Dendritic cell treated with granulocyte-macrophage colony-stimulating factor and Interleukin-4, amounts not matched to agents 40 ng/mL and 50 ng/mL, for 4 days (primary cell): ENCODE measurements around the gene PRICKLE3.
"Not testable (repeated sequence)": the region's sequence is repeated elsewhere in the genome, so short reads cannot be mapped to it uniquely, and the experiment has no call there.

ENCODE experiments used
- H3K27ac Mint-ChIP-seq: one replicate; pipeline ENCODE4 v1.8.0; 2022; ENCODE audit warnings: mild to moderate bottlenecking, mixed read lengths
- H3K27me3 Mint-ChIP-seq: one replicate; pipeline ENCODE4 v1.8.0; 2022; ENCODE audit warnings: mild to moderate bottlenecking, mixed read lengths
- H3K36me3 Mint-ChIP-seq: one replicate; pipeline ENCODE4 v1.8.0; 2022; ENCODE audit warnings: low read depth, mixed read lengths
- H3K4me1 Mint-ChIP-seq: one replicate; pipeline ENCODE4 v1.8.0; 2022; ENCODE audit warnings: low read depth, mixed read lengths
- H3K4me3 Mint-ChIP-seq: one replicate; pipeline ENCODE4 v1.8.0; 2022; ENCODE audit warnings: mild to moderate bottlenecking, moderate library complexity, mixed read lengths
- H3K9me3 Mint-ChIP-seq: one replicate; pipeline ENCODE4 v1.8.0; 2022; ENCODE audit warnings: mixed read lengths
- intact Hi-C: fragments of 100-400 bp; cut with micrococcal nuclease; formaldehyde crosslinking; loops from one replicate; pipeline ENCODE4 v1.15.0; 2022

Gene PRICKLE3

DNA sequence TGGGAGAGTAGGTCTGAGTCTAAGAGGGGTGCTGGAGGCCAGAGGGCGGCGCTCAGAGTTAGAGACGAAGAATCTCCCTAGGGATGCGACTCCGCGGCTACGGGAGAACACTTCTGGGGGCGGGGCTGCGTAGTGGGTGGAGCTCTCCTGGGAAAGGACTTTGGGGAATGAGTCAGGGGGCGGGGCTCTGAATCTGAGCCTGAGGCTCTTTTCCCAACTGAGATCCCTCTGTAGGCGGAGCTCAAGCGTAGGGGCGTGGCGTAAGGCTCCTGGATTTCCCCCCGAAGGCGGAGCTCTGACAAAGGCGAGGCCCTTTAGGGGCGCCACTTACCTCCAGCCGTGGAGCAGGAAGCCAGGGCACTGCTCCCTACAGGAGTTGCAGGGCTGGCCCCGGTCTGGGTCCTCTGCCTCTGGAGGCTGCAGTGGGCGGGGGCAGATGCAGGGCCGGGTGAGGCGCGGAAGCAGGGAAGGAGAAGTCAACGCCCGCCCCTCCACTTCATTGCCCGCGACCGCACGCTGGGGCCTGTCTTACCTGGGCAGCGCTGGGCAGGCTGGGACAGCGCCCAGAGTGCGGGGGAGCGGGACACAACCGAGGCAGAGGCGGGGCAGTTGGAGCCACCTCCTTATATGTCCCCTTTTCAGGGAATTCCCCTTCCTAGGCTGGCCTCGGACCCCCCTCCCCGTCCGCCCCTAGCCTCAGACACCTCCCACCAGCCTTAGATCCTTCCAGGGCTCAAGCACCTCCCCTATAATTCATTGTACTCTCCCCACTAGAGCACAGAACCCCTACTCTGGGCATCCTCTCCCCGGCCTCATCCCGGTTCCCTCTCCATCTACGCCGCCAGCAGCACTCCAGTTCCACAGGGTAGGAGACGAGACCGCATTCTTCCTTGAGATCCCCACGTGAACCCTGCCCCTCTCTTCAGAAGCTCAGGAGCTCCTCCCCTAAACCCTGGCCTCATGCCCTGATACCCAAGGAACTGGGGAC is 1.6 kb downstream of the PRICKLE3 start:
- H3K27me3 Mint-ChIP-seq, result no peaks in the 10 kb centered on the region
- intact Hi-C loops, result no loop called here

DNA sequence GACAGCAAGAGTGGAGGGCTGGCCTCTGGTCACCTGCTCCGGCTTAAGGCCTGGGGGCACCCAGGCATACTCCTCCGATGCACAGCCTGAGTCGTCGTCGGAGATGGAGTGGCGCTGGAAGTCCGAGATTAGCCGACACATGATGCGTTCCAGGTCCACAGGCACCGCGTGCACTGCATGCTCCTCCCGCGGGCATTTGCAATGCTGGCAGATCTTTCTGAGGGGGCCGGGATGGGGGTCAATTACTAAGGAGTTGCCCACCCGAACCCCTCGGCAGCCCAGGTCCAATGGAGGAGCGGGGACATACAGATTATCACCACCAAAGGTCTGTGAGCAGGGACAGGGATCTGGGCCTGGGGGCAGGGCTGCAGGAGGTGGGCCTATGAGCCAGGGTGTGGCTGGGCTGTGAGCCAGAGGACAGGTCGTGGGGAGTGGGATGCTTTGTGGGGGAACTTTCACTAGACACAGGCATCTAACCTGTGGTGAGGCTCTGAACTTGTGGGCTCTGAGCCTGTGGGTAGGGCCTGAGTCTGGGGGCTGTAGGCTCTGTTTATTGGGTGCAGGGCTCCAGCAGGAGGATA is 2.4 kb downstream of the PRICKLE3 start:
- peaks cover 62% of the 10 kb centered on the region for H3K36me3 Mint-ChIP-seq
- H3K27ac Mint-ChIP-seq, result peak overlapping the region; percentile 78
- intact Hi-C loops, result no loop called here
- H3K4me1 Mint-ChIP-seq, result peaks cover 64% of the 10 kb centered on the region
- no peaks in the 10 kb centered on the region for H3K9me3 Mint-ChIP-seq
- peak overlapping the region; percentile 84 for H3K4me3 Mint-ChIP-seq
- no peaks in the 10 kb centered on the region for H3K27me3 Mint-ChIP-seq

More for the DNA sequence above, 1.6 kb downstream of the PRICKLE3 start:
- Mint-ChIP-seq H3K9me3 (no peaks in the 10 kb centered on the region), H3K4me1 (peaks cover 64% of the 10 kb centered on the region), H3K4me3 (peak overlapping the region; percentile 84), H3K27ac (peak overlapping the region; percentile 78), H3K36me3 (peaks cover 54% of the 10 kb centered on the region)

DNA sequence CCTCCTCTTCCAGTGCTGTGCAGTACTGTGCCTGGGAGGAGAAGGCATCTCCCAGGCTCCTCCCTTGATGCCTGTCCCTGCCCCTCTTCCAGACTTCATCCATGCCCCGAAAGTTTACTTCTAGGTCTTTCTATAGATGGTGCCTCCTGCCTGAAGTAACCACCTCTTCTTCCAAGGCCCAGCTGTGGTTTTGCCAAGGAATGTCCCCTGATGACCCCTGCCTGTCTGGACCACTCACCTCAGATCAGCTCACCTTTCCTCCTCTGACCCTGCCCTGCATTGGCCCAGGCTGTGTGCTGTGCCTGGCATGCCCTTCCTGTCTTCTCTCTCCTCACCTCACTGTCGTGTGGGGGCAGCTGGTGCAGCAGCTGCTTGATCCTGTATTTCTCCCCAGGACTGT is 6.8 kb downstream of the PRICKLE3 start:
- Mint-ChIP-seq H3K36me3 (peaks cover 96% of the 10 kb centered on the region), H3K4me3 (no peak overlapping the region), H3K27me3 (no peaks in the 10 kb centered on the region), H3K4me1 (peaks cover 67% of the 10 kb centered on the region), H3K9me3 (no peaks in the 10 kb centered on the region), H3K27ac (no peak overlapping the region)
- intact Hi-C loops, result no loop called here

DNA sequence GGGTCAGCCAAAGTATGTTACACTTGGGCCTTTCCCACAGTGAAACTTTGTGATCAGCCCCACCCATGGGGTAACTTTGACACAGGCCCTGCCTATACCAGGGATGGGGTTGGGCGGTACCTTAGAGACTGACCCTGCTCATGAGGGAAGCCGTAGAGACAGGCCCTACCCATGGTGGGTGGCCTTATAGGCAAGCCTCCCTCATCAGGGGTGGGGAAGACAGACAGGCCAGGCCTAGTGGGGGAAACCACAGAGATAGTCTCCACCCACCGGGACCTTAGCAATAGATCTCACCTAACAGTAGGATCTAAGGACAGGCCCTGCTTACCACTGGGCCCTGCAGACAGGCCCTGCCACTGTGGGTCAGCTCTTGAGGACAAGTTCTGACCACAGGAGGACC is 7.6 kb downstream of the PRICKLE3 start:
- Mint-ChIP-seq H3K27ac (no peak overlapping the region), H3K9me3 (no peaks in the 10 kb centered on the region), H3K4me3 (no peak overlapping the region), H3K36me3 (peaks cover 95% of the 10 kb centered on the region), H3K4me1 (peaks cover 64% of the 10 kb centered on the region), H3K27me3 (no peaks in the 10 kb centered on the region)
- intact Hi-C loops, result no loop called here

DNA sequence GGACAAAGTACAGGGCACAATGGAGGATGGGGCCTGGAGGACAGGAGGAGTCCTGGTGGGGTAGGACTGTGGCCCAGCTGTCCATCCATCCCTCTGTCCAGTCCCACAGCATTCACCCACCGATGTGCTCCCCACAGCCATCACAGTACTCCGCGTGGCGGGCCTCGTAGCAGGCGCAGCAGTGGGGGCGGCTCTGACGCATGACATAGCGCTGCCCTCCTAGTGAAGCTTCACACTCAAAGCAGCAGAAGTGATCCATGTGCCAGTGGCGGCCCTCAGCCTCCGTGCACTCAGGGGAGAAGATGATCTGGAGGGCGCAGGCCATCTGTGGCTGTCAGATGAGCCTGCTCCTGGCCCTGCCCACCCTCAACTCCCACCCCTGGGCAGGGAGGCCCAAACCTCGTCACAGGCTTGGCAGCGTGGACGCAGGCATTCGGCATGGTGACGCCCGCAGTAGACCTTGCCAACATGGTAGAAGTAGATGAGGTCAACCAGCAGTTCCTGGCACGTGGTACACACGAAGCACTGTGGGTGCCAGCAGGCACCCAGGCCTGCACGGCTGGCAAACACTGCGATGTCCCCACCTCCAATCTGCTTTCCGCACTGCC is 8.2 kb downstream of the PRICKLE3 start:
- intact Hi-C loops, result no loop called here
- H3K36me3 Mint-ChIP-seq, result peaks cover 95% of the 10 kb centered on the region
- H3K9me3 Mint-ChIP-seq, result no peaks in the 10 kb centered on the region
- peaks cover 70% of the 10 kb centered on the region for H3K4me1 Mint-ChIP-seq
- peak overlapping the region; percentile 74 for H3K27ac Mint-ChIP-seq
- H3K4me3 Mint-ChIP-seq, result no peak overlapping the region
- no peaks in the 10 kb centered on the region for H3K27me3 Mint-ChIP-seq

DNA sequence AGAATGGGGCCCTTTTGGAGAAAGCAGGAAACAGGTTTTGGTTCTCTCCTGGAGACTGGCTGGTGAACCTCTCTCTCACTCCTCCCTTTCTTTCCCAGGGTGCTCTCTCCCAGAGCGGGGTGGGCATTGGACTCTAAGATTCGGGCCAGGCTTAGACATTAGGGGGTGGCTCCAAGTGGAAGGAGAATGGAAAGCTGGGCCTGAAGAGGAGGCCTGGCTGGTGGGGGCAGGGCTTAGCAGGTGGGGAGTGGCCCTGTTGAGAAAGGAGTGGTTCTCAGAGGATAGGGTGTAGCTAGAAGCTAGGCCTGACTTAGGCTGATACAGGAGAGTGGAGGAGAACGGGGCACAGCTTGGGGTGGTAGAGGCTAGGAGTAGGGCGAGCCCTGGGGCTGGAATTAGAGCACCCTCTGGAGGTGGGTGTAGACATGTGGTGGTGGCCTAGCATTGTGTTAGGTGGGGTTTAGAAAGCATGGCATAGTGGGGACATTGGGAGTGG is 8.8 kb downstream of the PRICKLE3 start:
- no peaks in the 10 kb centered on the region for H3K9me3 Mint-ChIP-seq
- intact Hi-C loops, result no loop called here
- no peak overlapping the region for H3K4me3 Mint-ChIP-seq
- H3K36me3 Mint-ChIP-seq, result peaks cover 95% of the 10 kb centered on the region
- H3K27ac Mint-ChIP-seq, result peak overlapping the region; percentile 74
- no peaks in the 10 kb centered on the region for H3K27me3 Mint-ChIP-seq
- H3K4me1 Mint-ChIP-seq, result peaks cover 74% of the 10 kb centered on the region

DNA sequence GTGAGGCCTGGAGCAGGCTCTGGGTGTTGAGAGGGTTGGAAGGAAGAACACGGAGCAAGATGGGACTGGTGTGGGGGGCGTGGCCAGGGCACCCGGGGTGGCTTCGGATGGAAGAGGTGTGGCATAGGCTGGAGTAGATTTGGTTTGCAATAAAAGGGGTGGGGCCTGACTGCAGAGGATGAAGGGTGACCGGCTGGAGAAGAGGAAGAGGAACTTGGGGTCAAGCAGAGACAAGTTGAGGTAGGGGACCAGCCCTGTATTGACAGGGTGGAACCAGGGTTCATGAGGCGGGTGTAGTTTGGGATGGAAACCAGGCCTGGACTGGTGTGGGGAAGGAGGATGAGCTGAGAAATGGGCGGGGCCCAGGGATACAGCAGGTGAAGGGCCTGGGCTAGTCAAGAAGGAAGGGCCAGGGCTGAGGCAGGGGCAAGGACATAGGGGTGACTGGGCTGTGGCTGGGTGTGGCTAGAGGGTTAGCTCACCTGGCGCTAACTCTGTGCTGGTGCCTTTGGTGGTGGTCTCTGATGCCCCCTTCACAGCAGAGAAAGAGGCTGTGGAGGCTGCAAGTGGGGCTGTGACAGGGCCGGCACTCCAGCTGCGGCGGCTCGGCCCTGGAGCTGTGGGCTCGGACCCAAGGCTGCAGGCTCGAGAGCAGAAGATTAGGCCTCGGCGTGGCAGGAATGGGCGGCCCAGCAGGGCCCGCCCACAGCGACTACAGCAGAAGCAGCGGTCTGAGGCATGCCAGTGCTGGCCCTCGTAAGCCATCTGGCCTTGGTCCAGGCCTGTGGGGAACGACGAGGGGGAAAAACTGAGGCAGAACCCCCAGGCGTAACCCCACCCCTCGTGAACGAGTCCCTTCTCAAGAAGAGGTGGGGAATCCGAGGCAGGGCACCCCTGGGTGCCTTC is 9.5 kb downstream of the PRICKLE3 start:
- Mint-ChIP-seq H3K9me3 (no peaks in the 10 kb centered on the region), H3K4me1 (peaks cover 74% of the 10 kb centered on the region), H3K4me3 (peak overlapping the region; percentile 47), H3K27me3 (no peaks in the 10 kb centered on the region), H3K27ac (peak overlapping the region; percentile 74), H3K36me3 (peaks cover 93% of the 10 kb centered on the region)
- intact Hi-C loops, result no loop called here

DNA sequence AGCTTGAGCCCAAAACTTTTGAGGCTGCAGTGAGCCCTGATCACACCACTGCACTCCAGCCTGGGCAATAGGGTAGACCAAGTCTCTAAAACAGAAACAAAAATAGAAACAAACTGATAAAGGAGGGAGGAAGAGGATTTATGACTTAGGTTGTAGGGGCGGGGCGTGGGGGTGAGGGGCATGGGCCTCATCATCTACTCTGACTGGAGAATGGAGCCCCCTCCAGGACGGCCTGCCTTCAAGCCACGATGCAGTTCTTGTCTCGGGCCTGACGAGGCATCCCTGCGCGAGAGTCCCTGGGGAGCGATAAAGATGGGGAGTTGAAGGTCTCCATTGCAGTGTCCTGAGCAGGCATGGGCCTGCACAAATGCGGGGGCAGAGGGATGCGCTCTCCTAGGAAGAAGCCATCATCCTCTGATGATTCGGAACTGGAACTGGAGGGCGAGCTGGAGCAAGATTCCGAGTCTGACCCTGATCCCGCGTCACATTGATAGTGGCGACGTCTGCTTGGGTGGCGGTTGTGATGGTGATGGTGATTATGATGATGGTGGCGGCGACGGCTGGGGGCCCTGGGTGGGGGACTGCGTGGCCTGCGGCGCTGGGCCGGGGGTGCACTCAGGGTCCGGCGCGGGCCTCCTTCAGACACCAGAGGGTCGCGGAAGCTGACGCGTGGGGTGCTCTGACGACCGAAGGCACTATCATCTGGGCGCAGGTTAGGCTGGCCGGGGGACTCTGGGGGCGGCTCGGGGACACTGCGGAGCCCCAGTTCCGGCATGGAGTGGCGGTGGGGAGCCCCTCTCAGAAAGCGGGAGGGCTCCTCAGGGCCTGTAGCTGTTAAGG is 10.5 kb downstream of the PRICKLE3 start:
- peaks cover 70% of the 10 kb centered on the region for H3K4me1 Mint-ChIP-seq
- H3K4me3 Mint-ChIP-seq, result no peak overlapping the region
- H3K27ac Mint-ChIP-seq, result peak overlapping the region; percentile 74
- no peaks in the 10 kb centered on the region for H3K27me3 Mint-ChIP-seq
- H3K36me3 Mint-ChIP-seq, result peaks cover 86% of the 10 kb centered on the region
- H3K9me3 Mint-ChIP-seq, result no peaks in the 10 kb centered on the region
- intact Hi-C loops, result no loop called here

DNA sequence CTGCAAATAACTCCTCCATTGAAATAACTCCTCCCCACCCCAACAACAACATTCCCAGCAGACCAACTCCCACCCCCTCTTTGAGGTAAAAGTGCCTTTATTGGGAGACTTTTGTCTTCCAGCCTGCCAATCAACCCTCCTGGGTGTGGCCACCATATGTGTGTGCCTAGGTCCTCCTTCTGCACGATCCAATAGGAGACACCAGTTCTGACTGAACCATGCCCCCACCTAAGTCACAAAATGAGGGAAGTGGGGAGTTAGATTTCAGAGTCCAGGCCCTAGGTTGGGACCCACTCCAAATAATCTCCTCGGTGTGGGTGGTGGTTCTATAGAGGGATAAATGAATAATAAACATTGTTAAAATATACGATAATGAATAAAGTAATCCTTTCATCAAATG is 11.4 kb downstream of the PRICKLE3 start:
- Mint-ChIP-seq H3K27ac (peak overlapping the region; percentile 74), H3K4me1 (peaks cover 71% of the 10 kb centered on the region), H3K9me3 (no peaks in the 10 kb centered on the region), H3K4me3 (no peak overlapping the region), H3K36me3 (peaks cover 77% of the 10 kb centered on the region), H3K27me3 (no peaks in the 10 kb centered on the region)
- intact Hi-C loops, result no loop called here

DNA sequence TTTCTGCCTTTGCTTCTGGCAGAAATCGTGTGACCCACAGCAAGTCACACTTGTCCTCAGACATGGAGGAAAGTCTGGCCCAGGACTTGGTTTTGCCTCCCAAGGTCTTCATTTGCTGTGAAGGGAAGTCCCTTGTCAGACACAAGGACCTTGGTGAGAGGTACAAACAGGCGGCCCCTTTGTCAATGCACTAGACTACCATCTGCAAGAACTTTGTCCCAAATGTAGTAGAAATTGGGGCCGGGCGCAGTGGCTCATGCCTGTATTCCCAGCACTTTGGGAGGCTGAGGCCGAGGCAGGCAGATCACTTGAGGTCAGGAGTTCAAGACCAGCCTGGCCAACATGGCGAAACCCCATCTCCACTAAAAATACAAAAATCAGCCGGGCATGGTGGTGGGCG is 12.6 kb downstream of the PRICKLE3 start:
- peak overlapping the region; percentile 94 for H3K27ac Mint-ChIP-seq
- H3K4me3 Mint-ChIP-seq, result peak overlapping the region; percentile 87
- peaks cover 65% of the 10 kb centered on the region for H3K36me3 Mint-ChIP-seq
- H3K27me3 Mint-ChIP-seq, intact Hi-C loops, H3K9me3 Mint-ChIP-seq: not testable (repeated sequence)
- peaks cover 69% of the 10 kb centered on the region for H3K4me1 Mint-ChIP-seq

DNA sequence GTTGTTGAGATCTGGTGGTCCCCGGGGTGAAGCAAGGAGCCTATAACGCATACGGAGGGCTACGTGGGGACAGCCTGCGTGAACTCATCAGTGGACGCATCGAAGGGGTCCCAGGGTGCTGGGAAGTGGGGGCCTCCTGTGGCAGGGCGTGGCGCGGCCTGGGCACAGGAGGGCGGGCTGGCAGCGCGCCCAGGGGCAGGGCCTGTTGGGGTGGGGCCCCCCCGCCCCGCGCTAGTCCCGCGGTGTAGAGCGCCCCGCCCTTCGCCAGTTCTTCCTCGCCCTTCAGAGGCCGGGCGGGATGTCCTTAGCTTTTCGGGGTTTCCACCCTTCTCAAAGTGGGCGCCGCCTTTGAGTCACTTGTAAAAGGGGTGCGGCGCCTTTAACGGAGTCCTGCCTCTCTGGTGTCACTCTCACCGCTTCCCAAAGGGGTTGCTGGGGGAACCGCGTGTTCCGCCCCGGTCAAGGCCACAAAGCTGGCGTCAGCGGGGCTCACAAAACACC is 13.8 kb downstream of the PRICKLE3 start:
- Mint-ChIP-seq H3K9me3 (no peaks in the 10 kb centered on the region), H3K36me3 (peaks cover 56% of the 10 kb centered on the region), H3K27ac (peak overlapping the region; percentile 94), H3K4me3 (peak overlapping the region; percentile 87), H3K4me1 (peaks cover 62% of the 10 kb centered on the region), H3K27me3 (no peaks in the 10 kb centered on the region)
- intact Hi-C loops, result no loop called here

DNA sequence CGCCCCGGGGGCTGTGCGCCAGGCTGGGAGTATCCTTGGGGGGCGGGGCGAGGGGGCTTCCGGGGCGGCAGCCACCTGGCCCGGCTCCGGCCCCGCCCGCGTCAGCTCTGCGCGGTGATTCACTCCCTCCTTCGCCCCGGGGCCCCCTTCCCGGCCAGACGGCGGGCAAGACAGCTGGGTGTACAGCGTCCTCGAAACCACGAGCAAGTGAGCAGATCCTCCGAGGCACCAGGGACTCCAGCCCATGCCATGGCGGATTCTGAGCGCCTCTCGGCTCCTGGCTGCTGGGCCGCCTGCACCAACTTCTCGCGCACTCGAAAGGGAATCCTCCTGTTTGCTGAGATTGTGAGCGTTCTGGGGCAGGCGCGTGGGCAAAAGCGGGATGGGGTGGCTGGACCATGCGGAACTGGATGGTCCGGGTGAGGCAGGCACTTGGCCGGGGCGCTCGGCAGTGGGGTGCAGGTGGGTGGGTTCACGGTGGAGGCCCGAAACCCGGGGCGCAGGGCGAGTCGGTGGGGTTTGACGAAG is 14.4 kb downstream of the PRICKLE3 start, which contains the start of gene PLP2:
Gene PLP2 (plus strand): TSS at position 147 of the 528 bp plus-strand sequence. CDS start 103 bp downstream, at position 250.
- intact Hi-C loops, result no loop called here
- Mint-ChIP-seq H3K4me1 (peaks cover 61% of the 10 kb centered on the region), H3K9me3 (no peaks in the 10 kb centered on the region), H3K36me3 (peaks cover 55% of the 10 kb centered on the region), H3K27ac (peak within 1 kb of the TSS; percentile 94), H3K4me3 (peak within 1 kb of the TSS; percentile 87), H3K27me3 (no peaks in the 10 kb centered on the region)
